Measurements from ENCODE around the gene CSNK1A1.
A peak's percentile ranks its signal among the peaks of the same experiment; 100 is the strongest.

The CSNK1A1 gene

DNA sequence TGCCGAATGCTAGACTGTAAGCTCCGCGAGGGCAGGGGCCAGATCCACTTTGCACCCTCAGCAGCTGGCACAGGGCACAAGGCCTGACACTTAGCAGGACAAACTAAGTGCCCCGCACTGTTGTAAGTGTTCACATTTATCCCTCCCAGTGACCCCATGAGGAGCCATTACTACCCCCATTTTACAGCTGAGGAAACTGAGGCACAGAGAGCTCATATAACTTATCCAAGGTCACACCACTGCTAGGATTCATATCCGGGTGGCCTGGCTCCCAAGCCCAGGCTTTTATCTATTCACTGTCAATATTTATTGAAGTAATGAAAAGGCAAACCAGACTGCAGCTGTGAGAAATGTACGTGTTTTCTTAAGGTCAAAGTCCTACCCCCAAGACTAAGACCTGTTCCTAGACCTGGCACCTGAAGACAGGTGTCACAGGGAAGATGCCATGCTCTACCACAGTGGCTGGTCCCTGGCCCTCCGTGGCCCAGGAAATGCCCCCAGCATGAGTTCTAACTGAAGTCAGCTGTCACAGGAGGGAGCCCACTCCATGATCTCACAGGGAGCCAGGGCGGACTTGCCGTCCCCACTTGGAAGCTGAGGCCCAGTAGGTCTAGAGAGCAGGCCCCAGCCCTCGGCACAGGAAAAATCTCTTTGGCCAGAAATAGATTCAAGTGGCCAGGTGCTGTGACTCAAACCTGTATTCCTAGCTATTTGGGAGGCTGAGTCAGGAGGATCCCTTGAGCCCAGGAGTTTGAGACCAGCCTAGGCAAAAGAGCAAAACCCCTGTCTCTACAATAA, 97.4 kb downstream of the CSNK1A1 start:
- DNase-seq (ENCODE audit: extremely low read depth, low read depth) = no peak
- TF ChIP-seq, protein P1, sequence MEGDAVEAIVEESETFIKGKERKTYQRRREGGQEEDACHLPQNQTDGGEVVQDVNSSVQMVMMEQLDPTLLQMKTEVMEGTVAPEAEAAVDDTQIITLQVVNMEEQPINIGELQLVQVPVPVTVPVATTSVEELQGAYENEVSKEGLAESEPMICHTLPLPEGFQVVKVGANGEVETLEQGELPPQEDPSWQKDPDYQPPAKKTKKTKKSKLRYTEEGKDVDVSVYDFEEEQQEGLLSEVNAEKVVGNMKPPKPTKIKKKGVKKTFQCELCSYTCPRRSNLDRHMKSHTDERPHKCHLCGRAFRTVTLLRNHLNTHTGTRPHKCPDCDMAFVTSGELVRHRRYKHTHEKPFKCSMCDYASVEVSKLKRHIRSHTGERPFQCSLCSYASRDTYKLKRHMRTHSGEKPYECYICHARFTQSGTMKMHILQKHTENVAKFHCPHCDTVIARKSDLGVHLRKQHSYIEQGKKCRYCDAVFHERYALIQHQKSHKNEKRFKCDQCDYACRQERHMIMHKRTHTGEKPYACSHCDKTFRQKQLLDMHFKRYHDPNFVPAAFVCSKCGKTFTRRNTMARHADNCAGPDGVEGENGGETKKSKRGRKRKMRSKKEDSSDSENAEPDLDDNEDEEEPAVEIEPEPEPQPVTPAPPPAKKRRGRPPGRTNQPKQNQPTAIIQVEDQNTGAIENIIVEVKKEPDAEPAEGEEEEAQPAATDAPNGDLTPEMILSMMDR (IDR thresholded peaks at IDR 0.05; ENCODE audit: low read depth, low read length, missing control alignments) = no peak

GRCh38 chr5:149452665-149453617, 98.3 kb downstream of the CSNK1A1 start:
- DNase-seq (ENCODE audit: extremely low read depth, low read depth) = no peak
- TF ChIP-seq, protein P1 (IDR thresholded peaks at IDR 0.05; ENCODE audit: low read depth, low read length, missing control alignments) = no peak
- H3K4me3 ChIP-seq (replicated peaks; ENCODE audit: low read depth, low read length) = no peak overlapping the region

More for the DNA sequence above, 97.4 kb downstream of the CSNK1A1 start:
- no peak overlapping the region for H3K4me3 ChIP-seq (replicated peaks; ENCODE audit: low read depth, low read length)

DNA sequence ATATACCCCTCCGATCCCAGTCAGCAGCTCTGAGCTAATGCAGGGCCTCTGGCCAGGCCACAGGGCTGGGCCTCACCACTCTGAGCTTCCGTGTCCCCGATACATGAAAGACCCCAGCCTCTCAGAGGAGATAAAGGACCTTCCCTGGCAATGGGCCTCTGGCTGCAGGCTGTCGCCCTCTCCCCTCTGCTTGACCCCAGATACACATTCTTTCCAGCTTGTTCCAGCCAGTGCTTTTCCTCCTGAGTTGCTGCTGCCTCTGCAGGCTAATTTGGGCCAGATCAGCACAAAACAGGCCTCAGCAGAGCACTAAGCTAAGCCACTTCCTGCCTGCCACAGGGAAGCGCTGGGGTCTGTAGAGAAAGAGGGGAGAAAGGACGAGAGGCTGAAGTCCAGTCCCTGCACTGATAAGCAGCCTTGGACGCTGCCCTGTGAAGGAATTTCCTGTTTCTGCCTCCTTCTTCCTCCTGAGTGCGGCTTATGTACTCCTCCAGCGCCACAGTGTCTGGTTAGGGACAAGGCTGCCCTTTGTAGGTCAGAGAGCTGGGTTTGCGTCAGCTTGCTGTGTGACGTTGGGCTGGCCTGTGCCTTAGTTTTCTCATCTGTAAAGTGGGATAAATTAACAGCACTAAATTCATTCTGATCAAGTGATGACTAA, 99.1 kb downstream of the CSNK1A1 start:
- TF ChIP-seq, protein P1 (IDR thresholded peaks at IDR 0.05; ENCODE audit: low read depth, low read length, missing control alignments) = no peak
- DNase-seq (ENCODE audit: extremely low read depth, low read depth) = no peak
- H3K4me3 ChIP-seq (replicated peaks; ENCODE audit: low read depth, low read length) = no peak overlapping the region

DNA sequence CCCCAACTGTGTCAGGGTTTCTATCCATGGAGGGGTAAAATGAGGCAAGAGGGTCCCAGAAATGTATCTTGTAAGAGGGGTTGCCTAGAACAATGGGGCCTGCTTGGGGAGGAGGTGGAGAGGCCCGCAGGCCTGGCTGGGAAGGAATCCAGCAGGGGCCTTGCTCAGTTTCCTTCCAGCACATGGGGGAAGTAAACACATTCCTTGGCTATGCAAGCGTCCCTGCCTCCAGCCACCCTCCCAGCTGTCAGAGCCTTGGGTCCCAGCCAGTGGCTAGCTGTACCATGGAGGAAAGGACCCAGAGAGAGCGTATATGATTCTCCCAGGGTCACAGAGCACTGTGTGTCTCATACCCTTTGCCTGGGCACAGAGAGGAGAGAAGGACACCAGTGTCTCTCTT, 101.0 kb downstream of the CSNK1A1 start:
- no peak overlapping the region for H3K4me3 ChIP-seq (replicated peaks; ENCODE audit: low read depth, low read length)
- DNase-seq (ENCODE audit: extremely low read depth, low read depth) = no peak
- TF ChIP-seq, protein P1 (IDR thresholded peaks at IDR 0.05; ENCODE audit: low read depth, low read length, missing control alignments) = no peak

- TF ChIP-seq, protein P1 (IDR thresholded peaks at IDR 0.05; ENCODE audit: low read depth, low read length, missing control alignments) = peak; percentile 54
- no peak for DNase-seq (ENCODE audit: extremely low read depth, low read depth)
- H3K4me3 ChIP-seq (replicated peaks; ENCODE audit: low read depth, low read length) = no peak overlapping the region
These were observed 102.2 kb downstream of the CSNK1A1 start for GRCh38 chr5:149448831-149449714.

DNA sequence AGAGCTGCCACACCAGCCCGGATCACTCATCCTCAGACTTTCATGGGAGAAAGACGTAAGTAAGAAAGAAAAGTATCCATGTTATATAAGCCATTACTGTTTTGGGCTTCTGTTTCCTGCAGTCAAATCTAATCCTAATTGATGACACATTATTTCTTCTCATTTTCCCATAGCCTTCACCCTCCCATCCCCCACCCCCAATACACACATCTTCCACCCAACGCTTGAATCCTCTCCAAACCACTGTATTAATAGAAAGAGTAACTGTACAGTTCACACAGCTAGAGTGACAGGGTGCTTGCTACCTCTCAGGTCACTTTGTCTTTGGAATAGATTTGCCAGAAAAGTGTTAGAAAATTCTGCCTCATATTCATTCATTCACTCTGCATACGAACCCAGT, 102.8 kb downstream of the CSNK1A1 start:
- TF ChIP-seq, protein P1 (IDR thresholded peaks at IDR 0.05; ENCODE audit: low read depth, low read length, missing control alignments) = no peak
- H3K4me3 ChIP-seq (replicated peaks; ENCODE audit: low read depth, low read length) = no peak overlapping the region
- no peak for DNase-seq (ENCODE audit: extremely low read depth, low read depth)
